HG03060 (cell line): Measurements from ENCODE around the gene HNRNPH2.

Source experiments
- ATAC-seq: cut with Tn5 transposase; IDR thresholded peaks from one replicate; pipeline ENCODE4 v1.9.1; 2021; ENCODE audit warnings: low read depth, moderate number of reproducible peaks; ENCODE audit not compliant: unreplicated experiment

Gene HNRNPH2, protein sequence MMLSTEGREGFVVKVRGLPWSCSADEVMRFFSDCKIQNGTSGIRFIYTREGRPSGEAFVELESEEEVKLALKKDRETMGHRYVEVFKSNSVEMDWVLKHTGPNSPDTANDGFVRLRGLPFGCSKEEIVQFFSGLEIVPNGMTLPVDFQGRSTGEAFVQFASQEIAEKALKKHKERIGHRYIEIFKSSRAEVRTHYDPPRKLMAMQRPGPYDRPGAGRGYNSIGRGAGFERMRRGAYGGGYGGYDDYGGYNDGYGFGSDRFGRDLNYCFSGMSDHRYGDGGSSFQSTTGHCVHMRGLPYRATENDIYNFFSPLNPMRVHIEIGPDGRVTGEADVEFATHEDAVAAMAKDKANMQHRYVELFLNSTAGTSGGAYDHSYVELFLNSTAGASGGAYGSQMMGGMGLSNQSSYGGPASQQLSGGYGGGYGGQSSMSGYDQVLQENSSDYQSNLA

DNA sequence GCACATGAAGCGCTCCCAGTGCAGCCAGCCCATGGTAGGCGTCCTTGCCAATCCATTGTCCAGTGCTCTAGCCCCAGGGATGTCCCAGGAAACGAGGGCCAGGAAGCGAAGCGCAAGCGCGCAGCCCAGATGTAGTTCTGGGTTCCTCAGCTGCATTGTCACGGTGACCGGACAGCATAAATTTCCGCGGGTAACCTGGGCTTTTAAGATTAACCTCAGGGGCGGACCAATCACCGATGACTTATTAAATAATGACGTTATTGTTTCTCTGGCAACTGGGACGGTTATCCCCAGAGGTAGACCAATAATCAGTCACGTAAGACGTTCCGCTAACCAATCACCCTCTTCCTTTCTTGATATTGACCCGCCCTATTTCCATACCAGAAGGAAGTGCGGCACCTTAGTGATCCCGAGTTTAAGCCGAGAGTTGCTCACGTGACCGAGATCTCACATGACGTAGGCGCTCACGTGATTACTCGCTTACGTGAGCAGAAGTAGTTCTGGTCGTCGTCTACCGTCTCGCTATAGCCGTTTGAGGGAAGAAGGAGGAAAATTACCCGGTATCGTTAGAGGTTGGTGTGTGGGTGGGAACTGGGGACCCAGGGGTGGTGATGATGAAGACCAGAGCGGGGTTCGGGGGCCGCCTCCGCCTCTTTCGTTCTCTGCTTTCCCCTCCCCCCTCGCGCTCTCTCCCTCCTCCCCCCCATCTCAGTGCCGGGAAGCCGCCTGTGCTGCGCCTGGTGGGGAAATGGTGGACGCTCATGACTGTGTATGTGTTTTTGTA, at the start of gene HNRNPH2, which contains the start of gene GLA:
TSS of gene HNRNPH2 (plus strand) at position 475 of the 784 bp plus-strand sequence. CDS start 3,767 bp downstream, outside the sequence.
TSS of gene GLA (minus strand) at position 178 of the 784 bp plus-strand sequence. CDS start at position 156, 22 bp downstream.
- peak; percentile 95 for ATAC-seq

DNA sequence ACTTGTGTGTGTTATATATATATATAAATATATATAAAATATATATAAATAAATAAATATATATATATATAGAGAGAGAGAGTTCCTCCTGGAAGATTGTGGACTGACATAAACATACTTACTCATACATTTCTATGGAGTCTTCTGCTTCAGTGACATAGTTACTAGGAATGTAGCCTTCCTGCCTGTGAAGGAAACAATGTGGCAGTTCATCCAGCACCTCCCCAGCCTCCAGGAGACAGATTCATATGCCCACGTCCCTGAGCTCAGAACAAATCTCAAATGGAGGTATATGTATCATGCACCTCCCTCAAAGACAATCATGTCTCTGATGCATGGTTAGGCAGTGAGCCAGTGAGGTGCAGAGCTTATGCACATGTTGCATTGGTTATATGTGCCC, 48.1 kb upstream of the HNRNPH2 start:
- ATAC-seq = no peak

DNA sequence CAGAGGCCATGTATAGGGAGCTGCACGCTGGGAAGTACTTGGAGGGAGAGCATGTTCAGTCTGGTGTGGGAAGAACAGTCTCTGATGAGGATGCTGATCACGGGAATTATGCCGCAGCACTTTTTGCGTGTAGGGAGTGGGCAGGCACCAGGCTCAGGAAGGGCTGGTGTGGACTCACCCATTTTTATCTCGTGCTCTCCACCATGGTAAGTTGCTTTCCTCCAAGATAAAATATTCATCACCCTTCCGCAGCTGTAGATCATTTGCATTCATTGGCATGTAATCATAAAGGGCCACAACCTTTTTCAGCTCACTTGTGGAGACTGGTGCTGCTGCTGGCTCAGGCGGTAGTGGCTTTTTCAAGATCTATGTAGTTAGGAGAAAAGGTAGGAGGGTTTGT, 47.6 kb upstream of the HNRNPH2 start:
- no peak for ATAC-seq

DNA sequence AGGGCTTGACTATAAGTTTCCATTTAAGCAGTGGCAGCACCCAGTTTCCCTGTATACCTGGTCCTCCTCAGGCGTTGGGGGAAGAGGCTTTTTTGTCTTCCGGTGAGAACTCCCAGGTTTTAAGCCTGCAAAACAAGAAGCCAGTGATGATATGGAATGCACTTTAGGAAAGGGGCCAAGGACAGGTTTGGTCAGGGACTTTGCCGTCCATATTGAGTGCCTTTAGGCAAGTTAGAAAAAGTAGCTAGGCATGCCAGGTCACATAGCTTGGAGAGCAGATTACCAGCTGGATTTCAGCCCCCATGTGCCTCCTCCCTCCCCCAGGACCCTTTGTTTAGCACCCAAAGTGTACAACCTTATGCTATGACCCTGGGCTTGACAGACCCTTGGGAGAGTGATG, 45.9 kb upstream of the HNRNPH2 start:
- no peak for ATAC-seq

DNA sequence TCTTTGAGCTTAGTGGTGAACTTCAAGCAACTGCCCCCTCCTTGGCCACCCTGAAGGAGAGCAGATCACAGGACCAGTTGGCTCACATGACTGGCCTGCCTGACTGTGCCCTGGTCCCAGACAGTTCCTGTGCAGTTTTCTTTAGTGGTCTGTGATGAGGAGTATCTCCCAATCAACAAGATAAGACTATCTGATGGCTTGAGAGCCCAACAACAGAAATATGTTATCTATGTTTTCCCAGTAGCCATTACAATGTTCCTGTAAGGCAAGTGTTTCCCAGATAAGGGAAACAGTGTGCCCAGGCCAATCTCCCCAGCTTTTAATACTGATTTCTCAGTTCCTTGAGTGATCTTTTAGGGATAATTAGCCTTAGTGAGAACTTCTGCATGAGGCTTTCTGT, 45.3 kb upstream of the HNRNPH2 start:
- ATAC-seq = no peak

DNA sequence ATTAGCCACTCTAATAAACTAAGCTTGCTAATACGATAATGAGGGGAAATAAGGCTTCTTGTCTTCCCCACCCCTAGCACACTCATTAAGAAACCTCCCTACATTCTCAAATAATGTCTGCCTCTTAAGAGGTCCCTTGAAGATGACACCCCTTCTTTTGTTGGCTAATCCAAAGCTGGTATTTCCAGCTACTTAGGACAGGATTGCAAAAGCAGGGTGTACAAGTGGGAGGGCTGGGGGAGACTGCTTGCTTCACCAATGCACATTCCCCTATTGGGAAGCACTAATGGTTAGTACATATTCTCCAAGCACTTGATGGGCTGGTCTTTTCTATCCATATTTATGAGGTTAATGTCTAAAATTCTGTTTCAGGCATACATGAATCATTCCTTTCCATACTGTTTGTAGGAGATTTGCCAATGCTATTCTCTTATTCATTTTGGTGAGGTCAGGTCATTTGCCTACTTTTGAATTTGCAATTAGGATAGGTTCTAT, 42.7 kb upstream of the HNRNPH2 start:
- ATAC-seq = no peak

DNA sequence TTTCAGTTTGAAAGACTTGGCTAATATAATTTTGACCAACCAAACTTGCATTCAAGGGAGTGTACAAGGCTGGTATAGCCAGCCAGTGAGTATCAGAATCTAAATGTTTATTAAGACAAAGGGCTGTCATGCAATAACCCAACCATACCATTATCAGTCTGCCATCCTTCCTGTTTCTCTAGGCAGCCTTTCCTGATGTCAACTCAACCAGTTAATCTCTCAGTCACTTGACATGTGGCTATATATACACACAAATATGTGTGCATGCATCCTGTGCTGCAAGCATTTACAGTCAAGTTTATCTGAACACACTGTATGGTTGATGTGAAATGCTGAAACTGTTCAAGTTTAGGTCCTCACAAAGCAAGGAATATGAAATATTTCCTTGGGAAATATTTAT, 39.2 kb upstream of the HNRNPH2 start:
- ATAC-seq = no peak

DNA sequence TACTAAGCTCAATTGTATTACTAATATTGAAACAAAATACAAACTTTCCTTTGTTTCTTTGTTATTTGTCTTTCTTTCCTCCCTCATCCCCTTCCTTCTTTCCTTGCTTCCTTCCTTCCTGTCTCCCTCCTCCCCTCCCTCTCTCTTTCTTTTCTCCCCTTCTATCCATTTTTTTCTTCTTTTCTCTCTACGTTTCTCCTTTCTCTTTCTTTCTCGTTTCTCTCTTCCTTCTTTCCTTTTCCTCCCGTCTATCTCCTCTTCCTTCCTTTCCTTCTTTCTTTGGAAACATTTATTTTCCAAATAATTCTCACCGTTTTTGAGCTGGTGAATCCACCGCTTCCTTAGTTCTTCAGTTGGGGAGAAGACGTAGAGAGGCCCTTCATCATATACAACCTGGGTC, 38.3 kb upstream of the HNRNPH2 start:
- ATAC-seq = no peak

DNA sequence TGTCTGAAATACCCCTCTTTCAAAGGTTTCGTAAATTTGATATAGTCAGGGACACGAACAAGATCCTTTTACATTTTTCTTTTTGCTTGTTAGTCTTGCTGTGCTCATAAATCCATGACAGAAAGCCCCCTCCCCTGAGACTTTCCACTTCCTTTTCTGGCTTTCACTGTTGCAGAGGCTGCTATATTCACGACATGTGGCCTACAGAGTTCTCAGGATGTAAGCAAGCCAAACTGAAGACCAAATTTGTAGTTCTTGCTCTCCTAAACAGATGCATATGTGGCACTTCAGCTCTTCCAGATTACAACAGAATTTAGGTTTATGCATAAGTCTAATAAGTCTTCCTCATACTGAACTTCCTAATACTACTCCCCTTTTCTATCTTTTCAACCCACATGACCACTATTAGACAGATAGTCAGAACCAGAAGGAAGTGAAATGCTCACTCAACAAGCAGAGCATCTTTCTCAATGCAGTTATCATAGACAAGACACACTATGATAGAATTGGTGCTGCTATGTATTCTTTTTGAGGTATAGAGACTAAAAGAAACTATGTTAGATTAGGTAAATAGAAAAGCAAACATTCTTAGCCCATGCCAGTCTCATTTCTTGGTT, 37.0 kb upstream of the HNRNPH2 start:
- ATAC-seq = peak; percentile 70

DNA sequence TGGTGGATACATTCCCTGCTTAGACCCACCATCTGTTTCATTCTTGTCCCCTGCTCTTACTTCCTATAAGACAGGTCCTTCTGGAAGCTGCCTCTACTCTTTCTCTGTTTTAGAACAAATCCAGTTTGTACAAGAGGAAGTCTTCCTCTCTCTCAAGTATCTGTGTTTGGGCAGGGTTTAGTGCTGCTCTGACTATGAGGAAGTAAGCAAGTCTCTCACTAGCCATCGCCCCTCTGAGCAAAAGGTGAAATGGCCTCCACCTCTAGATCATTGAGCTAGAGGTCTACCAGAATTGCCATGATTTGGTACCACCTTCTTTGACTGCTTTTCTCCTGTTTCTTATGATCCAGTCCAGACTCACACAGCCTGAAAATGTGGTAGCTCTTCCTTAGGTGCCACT, 30.5 kb upstream of the HNRNPH2 start:
- ATAC-seq = no peak

DNA sequence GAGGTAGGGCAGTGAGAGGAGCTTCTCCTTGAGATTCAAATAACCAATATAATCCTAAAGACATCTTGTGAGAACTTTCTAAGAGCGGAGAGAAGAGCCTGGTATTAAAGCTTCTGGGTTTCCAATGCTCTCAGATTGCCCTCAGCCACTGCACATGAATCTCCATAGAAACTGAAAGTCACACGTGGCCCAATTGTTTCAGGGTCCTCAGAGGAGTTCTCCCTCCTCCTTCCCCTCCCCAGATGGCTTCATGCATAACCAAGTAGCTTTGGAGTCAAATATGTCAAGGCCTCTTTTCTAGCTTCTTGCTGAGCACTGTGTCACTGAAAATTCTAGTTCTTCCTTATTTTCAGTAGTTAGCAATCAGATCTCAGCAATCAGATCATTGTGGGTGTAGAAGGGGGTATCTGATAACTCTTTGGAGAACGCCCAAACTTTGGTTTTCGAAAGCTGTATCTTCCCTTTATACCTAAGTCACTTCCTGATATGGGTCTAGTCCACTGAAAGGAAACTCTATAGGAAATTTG, 24.3 kb upstream of the HNRNPH2 start:
- ATAC-seq = peak; percentile 70

DNA sequence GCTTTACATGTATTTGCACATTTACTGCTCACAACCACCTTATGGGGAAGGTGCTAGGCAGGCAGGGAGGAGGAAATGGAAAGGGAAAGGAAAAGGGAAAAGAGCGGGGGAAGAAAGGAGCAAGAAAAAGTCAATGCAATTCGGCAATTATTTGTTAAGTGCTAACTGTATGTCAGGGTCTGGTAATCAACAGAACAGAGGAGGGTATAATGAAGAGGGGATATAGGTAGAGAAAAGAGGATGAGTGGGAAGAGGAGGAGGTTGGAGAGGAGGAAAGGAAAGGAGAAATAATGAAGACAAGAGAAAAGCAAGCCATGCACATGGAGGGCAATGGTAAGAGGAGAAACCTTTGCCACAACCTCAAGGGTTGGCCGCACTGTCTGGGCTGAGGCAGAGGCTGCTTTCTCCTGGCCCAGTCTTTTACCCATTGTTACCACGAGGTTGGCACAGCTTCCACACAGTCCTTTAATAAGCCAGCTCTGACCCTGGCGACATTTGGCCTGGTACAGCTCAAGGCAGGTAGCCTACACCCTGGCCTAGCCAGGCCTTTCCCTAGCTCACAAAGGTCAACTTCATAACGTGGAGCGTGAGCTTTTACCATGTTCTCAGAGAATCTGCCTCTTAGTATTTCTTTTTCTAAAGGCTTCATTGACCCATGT, 22.9 kb upstream of the HNRNPH2 start:
- no peak for ATAC-seq

DNA sequence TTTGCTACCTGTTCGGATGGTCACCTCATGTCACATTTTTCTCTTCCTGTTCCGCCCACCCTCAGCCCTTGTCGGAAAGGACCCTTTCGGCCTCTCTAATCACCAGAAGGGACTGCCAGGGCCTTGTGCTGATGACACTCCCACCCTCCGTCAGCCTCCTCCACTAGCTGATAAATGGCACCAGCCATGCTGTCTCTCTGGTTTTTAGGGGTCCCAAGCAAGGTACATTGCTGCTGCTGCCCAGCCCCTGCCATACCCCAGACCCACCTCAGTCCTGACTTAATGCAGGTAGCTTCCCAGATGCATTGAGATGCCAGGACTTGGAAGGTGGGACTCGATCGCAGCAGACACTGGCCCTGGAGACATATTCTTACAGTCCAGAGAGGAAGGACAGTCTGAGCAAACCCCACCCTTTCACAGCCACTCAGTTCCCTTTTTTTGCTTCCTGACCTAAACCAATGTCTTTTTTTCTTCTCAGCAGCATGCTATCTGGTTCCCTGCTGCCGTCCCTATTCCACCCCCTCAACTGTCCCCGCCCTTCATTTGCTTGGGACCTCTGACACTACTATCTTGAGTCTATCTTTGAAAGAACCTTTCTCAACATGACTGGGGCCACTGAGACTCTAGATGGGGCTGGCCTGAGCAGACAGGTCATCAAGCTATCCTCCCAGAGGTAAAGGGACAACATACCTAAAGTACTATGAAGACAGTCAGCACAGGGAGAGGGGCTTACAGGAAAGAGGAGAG, 22.1 kb upstream of the HNRNPH2 start, which contains the start of gene BTK:
TSS of gene BTK (minus strand) at position 397 of the 747 bp plus-strand sequence. CDS start 10,907 bp downstream, outside the sequence.
- ATAC-seq = peak; percentile 63

DNA sequence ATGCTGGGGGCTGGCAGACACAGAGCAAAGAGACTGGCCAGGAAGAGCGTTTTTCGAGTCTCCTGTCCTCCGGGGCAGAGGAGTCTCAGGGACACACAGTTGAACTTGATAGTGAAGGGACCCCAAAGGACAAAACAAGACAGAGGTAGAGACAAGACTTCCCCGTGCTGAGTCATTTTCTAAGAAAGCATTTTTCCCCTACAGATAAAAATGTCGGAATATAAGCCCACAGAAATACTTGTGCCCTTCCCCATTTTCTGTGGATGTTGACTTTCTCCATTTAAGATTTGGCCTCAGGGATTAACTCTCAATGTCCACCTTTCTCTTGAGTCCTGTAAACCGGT, 21.5 kb upstream of the HNRNPH2 start:
- ATAC-seq = no peak

DNA sequence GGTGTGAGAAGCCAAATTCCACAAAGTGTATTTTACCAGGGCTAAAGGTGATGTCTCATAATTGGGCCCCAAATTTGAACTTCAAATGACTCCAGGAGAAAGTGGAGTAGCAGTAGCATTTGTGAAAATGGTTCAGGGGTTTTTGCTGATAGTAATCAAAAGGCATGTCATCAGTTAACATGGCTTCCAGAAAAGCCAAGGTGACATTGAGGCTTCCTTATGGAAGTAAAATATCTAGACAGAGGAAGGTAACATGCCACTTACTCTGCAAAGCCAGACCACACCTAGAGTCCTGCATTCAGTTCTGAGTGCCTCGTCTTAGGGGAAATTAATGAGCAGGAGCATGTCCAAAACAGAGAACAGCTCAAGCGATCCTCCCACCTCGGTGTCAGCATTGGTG, 19.4 kb upstream of the HNRNPH2 start:
- ATAC-seq = no peak

DNA sequence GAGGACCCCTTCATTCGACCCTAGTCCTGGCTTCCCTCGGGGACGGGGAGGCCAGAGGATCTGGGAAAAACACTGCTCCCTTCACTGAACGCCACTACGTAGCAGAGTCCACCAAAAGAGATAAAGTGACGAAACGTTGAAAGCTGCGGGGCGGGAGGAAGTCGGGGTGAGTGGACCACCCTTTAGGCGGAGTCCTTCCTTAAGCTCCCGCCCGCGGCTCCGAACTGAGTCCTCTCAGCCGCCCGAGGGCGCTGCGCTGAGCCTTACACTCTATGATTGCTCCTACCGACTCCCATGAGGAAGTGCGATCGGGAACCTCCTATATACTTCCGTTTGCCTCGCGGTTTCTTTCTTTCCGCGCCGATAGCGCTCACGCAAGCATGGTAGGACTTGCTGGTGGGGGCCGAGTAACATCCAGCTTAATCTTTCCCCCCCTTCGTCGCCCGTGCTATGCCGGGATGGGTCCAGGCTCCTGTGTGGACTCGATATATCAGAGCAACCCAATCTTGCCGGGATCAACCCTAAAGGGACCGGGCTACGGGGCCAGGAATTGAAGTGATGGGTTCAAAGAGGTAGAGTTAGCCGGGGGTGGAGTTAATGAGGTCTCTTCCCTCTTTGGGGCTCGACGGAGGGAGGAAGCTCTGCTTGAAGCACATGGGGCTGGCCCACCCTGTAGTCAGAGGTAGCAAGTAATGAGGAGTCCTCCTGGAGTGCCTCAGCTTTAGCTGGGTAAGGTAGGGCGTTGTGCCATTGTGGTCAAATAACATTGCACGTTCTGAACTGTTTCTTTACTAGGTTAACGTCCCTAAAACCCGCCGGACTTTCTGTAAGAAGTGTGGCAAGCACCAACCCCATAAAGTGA, 17.1 kb upstream of the HNRNPH2 start, which contains the start of gene RPL36A:
TSS of gene RPL36A (plus strand) at position 348 of the 862 bp plus-strand sequence. CDS start at position 381, 33 bp downstream.
- ATAC-seq = peak; percentile 54

DNA sequence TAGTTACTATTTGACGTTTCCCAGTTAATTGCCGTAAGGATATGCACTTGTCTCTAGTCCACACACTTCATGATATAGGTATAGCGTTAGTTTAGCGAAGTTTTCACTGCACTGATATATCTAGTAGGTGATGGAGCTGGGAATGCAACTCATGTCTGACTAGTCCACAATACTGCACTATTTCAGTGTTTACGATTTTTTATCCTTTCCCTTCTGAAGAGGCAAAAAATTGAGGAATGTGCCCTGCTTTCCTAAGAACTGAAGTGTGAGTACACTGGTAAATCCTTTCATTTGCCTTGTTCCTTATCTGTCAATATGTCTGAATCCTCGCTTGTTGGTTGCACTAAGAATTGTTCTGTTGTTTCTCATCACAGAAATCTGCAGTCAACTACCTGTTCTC, 16.2 kb upstream of the HNRNPH2 start:
- no peak for ATAC-seq

DNA sequence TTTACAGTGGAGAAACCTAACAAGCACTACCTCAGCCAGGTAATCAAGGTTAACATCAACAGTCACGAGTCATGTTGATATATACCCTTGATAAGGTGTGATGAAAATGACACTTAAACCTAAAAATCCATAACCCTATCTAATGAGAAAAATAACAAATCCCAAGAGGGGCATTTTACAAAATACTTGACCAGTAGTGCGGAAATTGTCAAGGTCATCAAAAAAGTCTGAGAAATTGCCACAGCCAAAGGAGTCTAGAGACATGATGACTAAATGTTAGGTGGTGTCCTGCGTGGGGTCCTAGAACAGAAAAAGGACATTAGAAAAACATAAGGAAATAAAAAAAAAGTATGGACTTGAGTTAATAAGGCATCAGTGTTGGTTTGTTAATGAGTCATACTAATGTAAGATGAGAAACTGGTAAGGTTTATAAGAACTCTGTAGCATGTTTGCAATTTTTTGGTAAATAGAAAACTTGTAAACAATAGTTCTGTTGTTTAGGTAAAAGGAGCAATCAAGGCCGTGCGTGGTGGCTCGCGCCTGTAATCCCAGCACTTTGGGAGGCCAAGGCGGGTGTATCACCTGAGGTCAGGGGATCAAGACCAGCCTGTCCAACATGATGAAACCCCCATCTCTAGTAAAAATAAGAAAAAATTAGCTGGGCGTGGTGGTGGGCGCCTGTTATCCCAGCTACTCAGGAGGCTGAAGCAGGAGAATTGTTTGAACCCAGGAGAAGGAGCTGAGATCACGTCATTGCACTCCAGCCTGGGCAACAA, 14.3 kb upstream of the HNRNPH2 start:
- no peak for ATAC-seq
